ENCODE measurements around the gene PCBP3.

Gene PCBP3

DNA sequence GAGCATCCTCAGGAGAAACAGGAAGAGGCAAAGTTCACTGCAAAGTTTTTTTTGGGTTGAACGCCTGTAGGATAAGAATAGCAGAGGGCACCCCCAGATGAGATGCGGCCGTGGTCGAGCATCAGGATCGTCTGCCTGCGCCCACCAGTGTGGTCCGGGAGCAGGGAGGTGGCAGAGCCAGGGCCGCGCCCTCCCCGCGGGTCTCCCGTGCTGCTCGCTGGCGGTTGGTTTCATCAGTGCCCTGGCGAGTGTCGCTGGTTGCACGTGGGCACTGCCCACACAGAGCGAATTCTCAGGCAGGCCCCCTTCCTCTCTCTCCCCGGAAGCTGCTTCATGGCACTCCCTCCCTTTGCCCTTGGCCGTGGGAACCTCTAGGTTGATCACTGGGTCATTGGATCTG, 120.0 kb downstream of the PCBP3 start:
- no peak for DNase-seq

DNA sequence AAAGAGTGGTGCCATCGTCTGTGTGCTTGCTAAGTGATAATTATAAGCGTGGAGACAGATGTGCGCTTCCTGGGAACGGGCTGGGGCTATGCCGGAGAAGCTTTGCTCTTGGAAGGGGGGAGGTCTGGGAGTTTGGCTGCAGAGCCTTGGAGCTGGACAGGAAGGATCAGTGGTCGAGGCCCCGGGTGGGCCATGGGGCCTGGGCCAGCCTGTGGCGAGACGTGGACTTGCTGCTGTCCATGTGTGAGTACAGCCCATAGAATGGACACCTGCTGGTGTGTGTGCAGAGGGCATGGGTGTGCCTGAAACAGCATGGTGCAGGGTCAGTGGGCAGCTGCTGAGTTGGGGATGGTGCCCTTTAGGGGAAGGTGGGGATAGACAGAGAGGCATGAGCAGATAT, 121.3 kb downstream of the PCBP3 start:
- DNase-seq = no peak

DNA sequence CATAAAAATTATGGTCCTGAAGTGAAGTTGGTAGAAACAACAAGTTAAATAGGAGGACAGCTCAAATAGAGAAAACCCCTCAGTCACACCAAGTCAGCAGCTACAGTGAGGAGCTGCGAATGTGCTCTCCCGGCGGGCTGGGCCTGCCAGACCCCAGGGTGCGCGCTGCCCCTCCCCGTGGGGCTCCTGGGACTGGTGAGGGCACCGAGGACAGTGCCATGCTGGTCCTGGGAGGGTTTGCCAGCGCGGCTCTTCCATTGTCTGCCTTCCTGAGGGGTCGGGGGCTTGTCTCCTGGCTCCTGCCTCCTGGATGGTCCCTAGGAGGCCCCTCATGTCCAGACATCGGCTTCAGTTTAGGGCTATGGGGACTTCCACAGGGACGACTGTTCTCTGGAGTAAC, 121.8 kb downstream of the PCBP3 start:
- no peak for DNase-seq

DNA sequence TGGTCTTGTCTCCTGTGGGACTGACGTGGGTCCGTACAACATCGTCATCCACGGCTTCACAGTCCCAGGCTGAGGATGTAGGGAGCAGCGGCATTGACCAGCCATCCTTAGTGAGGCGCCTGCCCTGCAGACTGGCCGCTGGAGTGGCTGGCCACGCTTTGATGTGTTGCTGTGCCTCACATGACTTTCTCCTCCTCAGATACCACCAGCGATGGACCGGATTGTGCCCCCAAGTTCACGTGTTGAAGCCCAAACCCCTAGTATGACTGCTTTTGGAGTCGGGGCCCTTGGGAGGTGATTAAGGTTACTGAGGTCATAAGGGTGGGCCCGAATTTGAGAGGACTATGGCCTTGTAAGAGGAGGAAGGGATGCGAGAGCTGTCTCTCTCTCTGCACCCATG, 122.5 kb downstream of the PCBP3 start:
- DNase-seq = no peak

DNA sequence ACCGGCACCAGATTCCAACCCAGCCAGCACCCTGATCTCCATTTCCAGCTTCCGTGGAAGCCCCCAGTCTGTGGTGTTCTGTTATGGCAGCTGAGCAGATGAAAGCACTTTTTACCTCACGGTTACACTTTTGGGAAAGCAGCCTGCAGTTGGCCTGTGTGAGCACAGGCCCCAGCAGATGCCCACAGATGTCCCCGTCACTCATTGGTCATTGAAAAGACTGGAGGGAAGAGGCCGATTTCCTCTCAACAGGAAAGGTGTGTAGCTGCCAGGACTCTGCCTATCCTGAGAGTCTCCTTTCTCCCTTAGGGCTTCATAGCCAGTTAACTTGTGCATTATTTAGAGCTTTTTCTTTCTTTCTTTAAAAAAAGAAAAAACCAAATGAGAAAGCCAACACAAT, 123.0 kb downstream of the PCBP3 start:
- DNase-seq = no peak

DNA sequence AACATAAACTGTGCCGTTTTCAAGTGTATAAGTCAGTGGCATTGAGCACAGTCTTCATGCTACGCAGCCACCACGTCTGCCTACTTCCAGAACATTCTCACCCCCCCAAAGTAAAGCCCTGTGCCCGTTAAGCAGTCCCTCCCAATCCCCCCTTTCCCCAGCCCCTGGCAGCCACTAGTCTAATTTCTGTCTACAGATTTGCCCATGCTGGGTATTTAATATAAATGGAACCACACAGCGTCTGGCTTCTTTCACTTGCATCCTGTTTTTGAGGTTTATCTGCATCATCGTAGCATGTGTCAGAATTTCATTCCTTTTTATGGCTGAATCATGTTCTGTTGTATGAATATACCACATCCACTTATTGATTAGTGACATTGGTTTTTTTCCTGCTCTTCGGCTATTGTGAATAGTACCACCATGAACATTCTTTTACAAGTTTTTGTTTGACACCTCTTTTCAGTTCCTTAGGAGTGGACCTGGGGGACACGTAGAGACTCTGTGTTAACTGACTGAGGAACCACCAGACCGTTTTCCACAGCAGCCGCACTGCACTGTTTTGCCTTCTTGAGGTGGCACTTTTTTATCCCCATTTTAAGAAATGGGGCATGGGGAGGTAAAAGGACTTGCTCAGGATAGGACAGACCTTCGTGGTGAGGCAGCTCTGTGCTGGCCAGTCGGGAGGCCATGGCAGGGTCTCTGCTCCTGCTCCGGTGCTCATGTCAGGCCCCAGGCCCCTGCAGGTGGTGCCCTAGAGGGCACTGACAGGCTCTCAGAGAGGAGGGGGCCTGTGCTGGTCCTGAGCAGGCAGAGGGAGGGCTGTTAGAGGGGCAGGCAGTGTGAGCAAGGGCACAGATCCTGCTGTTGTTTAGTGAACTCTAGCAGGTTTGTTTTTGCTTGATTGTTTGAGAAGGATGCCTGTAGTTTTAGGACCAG, 123.8 kb downstream of the PCBP3 start:
- no peak for DNase-seq

DNA sequence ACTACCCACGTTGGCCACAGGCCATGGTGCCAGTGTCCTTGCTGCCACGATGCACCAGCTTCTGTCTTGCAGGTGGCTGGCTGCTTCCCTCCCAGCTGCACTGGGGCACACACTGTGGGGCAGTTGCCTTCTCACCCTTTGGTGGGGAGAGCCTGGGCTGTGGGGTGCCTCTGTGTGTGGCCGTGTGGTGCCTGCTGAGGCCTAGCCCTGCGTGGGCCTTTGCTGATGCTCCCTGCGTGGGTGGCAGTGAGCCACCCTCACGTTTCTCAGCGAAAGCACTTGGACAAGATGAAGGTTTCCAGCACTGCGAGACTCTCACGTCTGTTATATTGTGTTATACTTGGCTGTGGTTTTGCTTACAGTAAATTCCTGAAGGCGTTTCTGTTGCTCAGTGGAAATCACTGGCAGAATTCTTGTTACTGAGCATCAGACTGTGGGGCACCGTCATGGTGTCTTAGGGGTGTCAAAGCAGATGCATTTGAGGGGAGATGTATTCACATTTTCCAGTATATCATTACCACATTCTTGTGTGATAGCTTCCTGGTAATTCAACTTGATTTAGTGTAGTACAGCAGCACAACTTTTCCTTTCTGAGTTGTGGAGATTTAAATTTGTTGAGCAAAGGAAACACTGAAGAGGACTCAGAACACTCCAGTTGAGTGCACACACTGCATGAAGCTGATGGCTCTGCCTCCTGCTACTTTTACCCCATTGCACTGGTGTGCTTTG, 124.7 kb downstream of the PCBP3 start:
- no peak for DNase-seq

DNA sequence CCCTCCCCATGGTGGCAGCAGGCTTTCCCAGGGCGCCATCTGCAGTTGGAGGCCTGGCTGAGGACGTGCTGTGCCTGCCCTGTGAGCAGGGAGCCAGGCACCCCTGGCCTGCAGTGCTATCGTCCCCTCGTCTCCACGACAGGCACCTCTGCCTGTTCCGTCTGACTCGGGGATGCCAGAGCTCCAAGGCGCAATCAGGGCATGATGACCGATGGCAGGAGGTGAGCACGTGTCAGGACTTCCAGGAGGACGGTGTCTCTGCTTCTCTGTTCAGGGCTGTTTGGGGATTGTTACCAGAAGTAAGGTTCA, 125.2 kb downstream of the PCBP3 start:
- DNase-seq = no peak

DNA sequence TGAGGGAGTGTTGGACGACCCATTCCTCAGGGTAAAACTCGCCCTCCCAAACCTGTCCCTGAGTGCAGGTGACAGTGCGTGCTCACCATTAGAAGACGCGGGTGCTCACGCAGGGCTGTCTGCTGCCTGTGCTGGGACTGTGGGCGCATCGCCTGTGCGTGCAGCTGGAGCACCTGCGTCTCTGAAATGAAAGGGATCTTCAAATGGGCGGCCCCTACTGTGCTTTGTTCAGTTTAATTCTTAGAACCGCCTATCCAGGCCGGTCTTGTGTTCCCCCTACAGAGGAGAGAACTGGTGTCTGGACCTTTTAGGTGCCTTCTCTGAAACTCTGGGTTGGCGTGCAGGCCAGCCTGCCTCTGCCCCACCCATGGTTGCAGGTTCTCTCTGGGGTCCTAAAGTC, 125.8 kb downstream of the PCBP3 start:
- no peak for DNase-seq

DNA sequence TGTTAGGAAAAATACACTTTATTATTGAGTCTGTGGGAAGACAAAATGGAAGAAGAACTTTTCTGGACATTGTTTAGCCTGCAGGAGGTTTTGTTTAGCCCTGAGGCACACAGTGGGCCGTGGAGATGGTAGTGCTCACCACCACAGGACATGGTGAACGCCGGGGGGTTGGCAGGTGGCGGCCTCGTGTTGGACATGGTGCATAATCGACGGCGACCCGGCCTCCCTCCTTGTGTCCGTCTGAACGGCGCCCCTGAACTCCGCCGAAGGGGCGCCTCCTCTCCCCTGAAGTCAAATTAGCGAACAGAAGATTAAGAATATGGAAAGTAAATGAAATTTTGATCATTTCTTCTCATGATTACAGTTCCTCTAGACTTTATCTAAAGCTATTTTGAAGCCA, 126.4 kb downstream of the PCBP3 start:
- DNase-seq = no peak

DNA sequence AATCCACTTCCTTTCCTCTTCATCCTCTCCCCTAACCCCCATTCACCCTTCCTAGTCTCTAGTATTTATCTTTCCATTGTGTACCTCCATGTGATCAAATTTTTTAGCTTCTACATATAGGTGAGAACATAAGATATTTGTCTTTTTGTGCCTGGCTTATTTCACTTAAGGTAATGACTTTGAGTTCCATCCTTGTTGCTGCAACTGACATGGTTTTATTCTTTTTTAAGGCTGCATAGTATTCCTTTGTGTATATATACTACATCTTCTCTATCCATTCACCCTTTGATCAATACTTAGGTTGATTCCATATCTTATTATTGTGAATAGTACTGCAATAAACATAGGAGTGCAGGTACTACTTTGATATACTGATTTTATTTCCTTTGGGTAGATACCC, 128.7 kb downstream of the PCBP3 start:
- DNase-seq = no peak

DNA sequence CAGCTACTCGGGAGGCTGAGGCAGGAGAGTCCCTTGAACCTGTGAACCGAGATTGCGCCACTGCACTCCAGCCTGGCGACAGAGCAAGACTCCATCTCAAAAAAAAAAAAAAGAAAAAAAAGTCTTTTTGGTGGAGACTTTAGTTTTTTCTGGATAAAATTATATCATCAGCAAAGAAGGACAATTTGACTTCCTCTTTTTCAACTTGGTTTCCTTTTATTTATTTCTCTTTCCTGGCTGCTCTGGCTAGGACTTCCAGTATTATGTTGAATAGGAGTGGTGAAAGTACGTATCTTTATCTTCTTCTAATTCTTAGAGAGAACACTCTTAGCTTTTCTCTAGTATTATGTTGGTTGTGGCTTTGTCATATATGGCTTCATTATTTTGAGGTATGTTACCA, 130.8 kb downstream of the PCBP3 start:
- no peak for DNase-seq

DNA sequence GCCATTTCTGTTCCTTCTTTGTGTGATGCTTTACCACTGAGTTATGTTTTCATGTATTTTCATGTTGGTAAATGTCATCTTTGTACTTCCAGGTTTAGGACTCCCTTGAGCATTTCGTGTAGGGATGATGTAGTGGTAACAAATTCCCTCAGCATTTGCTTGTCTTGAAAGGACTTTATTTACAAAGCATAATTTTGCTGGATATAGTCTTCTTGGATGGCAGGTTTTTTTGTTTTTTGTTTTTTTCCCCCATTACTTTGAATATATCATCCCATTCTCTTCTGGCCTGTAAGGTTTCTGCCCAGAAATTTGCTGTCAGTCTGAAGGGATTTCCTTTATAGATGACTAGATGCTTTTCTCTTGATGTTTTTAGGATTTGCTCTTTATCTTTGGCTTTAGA, 133.4 kb downstream of the PCBP3 start:
- no peak for DNase-seq

DNA sequence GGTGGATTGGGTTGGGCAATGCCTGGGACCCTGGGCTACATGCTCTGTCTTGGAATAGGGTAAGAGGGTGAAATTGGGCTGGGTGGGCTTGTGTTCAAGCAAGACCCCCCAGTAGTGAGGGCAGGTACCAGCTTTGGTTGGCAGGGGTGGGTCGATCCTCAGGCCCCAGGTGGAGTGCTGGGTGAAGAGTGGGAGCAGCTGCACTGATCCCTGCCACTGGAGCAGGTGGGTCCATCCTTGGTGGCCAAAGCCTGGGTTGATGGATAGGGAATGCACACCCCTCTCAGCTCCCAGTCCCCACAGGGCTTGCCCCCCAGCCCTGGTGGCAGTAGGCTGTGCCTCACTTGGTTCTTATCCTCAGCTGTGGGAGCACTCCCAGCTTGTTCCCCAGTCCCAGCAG, 135.2 kb downstream of the PCBP3 start:
- no peak for DNase-seq

DNA sequence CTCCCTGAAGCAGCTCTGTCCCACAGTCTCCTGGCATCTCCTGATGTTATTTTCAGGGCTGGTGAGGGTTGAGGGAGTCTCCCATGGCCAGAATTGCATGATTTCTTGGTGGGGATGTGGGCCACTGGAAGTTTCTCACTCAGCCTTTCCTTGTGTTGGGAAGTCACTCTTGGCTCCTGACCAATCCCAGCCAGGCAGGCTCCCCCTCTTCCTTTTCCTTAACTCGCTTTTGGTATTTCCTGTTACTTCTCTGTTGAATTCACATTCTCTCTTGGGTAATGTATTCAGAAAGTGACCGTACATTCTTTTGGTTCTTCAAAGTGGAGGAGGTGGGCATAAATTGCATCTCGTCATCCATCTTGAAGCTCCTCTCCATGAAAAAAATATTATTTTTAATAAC, 135.7 kb downstream of the PCBP3 start:
- DNase-seq = no peak

DNA sequence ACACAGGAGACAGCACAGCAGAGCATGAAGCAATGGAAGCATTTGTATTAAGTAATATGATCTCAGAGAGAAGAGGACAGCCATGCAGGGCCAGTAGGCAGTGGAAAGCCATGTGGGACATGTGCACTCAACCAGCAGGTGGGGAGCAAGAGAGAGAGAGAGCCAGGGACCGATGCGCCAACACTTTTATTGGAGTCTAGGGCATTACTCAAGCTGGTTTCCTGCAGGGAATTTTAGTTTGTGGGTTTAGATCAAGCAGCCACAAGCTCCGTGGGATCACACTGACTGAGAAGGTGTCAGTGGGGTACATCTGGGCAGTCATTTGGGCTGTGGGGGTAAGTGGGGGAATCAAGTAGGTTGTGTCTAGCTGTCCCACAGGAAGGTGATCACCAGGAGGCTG, 137.1 kb downstream of the PCBP3 start:
- no peak for DNase-seq

DNA sequence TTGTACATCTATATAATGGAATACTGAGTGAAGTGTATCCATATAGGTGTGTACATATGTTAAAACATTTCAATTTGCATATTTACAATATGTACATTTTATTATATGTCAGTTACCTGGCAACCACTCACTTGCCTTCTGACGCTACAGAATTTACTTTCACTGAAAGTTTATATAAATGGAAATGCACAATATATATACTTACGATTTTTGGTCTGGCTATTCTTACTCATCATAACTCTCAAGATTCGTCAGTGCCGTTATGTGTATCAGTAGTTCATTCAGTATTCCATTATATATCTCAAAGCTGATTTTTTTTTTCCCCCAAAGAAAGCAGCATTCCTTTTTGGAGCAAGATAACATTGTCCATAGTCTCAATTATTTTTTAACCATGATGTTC, 138.2 kb downstream of the PCBP3 start:
- no peak for DNase-seq

DNA sequence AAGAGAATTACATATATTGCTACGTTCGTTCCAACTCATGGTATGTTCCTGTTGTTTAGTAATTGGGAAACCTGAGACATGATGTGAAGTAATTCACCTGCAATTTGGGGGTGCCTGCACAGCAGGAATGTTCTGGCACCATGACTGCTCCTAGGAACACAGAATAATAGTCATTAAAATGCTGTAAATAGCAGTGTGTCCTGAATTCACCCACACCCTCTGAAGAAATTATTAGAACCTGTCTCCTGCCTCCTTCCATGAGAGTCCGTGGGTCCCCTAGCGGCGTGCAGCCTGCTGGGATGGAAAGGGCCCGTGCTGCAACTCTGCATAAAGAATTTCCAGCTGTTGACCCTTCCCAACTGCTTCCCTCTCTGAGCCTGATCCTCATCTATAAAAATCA, 143.1 kb downstream of the PCBP3 start:
- no peak for DNase-seq

DNA sequence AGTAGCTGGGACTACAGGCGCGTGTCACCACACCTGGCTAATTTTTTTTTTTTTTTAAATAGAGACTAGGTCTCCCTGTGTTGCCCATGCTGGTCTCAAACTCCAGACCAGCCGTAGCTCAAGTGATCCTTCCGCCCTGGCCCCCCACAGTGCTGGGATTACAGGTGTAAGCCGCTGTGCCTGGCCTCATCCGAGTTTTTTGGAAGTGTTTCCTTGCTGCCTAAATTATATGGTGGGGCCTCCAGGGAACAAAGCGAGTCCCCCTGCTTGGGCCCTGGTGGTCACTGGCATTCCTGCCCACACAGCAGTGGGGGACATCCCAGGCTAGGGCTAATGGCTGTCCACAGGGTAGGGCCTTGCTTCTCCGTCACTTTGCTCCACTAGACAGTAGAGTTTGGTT, 143.8 kb downstream of the PCBP3 start:
- no peak for DNase-seq

DNA sequence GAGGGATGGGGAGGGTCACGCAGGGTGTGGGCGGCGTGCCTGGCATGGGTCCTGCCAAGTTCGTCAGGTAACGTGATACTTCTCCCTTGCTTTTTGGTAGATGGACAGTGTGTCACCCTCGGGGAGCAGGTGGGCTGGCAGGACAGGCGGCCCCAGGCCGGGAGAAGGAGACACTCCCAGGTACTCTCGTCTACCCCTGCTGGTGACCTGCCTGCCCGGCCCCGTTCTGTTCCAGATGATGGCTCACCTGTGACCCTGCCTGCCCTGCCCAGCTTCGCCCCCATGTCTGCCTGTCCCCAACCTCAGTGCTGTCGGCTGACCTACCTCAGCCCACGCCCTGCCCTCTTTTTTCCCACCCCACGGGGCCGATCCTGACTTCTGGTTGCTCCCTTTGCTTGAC, 144.7 kb downstream of the PCBP3 start:
- DNase-seq = no peak

DNA sequence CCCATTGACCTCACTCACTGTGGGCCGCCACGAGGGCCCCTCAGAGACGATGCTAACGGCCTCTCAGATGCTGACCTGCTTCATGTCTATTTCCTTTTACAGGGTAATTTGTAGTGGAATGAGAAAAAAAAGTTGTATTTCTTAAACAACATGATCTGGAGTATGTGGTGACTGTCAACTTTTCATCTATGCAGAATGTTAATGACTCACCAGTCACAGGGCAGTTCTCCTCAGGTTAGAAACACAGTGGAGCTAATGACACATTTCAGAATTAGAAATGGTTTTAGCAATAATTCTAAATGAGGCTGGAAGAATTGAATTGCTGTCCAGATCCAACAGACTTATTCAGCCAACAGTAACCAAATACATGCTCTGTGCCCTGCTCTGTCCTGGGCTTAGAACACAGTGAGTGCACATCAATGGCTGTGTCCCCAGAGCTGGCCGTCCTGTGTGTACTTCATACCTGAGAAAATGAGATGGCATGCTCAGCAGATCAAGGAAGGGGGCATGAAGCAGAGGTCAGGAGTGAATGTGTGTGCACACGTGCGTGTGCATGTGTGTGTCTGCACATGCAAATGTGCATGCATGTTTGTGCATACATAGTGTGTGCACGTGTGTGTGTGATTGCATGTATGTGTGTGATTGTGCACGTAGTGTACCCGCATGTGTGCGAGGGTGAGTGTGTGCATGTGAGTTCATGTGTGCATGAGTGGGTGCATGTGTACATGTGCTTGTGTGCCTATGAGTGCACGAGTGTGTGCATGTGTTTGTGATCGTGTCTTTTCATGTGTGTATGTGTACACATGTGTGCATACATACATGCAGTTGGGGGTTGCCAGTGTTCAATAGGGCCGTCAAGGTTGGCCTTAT, 145.3 kb downstream of the PCBP3 start:
- no peak for DNase-seq

DNA sequence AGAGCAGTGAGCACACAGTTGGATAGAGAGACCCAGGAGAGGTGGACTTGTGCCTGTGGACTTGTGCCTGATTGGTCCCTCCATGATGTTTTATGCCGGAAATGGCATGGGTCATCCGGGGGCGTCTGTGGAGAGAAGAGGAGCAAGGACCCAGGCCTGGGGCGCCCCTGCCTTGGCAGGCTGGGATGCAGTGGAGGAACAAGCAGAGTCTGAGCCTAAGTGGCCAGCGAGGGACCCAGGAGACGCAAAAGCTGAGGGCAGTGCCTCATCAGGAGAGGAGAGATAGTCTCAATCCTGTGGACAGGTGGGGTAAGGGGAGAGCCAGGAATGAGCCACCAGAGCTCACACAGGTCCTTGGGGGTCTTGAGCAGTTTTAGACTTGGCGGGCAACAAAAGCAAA, 146.9 kb downstream of the PCBP3 start:
- DNase-seq = no peak

DNA sequence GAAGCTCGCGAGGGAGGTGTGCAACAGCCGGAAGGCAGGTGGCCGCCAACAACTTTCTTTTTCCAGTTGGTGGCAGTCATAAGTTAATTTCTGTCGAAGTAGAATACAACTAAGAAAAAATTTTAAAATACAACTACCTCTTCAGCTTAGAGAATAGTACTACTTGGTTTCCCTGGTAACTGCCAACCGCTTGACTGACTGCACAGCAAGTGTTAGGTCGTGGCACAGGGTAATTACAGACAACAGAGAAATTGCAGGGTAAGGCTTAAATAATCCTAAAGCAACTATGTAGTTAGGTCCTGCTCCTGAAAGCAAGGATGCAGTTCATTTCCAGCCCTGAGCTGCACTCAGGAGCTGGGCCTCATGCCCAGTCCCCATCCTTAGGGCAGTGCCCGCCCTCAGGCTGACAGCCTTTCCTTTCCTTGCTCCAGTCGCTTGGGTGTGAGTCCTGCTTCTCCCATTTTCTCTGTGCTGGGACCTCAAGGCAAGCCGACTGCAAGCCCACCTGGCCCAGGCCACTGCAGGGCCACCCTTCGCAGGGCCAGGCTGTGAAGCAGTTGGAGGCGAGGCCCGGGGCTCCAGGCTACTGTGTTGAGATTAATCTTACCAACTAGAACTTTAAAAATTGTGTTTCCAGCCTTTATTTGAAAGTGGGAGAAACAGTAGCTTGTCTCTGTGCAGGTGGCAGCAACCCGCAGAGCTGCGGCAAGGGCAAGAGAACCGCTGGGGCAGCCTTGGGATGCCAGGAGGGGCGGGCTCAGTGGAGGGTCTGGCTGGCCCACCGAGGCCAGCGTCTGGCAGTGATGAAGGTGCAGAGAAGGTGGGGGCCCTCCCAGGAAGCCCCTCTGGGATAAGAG, 148.3 kb downstream of the PCBP3 start:
- DNase-seq = no peak

Data from right forelimb (tissue), 1 donor.